ENCODE results near the gene RHEX. TPM values are rescaled to one million over a fixed set of nuclear protein-coding genes. Genes with fewer than 3 reads are reported as not detected.

The RHEX gene
- total RNA-seq, 1 donor from 2014 or later = 0.41 TPM

GRCh38 chr1:206082831-206083695 lies 30.1 kb downstream of the RHEX start:
- no peak for DNase-seq (ENCODE audit: low spot score in 2 of 2)
- FAIRE-seq = no peak

DNA sequence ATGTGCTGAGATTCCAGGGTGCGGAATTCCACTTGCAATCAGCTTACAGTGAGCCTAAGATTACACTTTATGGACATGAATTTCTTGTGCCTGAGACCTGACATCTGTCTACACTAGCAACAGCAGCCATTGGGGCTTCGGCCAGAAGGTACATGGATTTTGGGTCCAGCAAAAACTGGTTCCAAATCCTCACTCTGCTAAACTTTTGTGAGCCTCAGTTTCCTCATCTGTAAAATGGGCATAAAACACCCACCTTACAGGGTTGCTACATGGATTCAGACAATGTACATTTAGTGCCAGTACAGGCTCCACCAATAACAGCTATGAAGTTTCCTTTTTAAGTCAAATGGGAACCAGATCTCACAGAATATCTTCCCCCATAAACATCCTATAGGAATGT lies 30.8 kb downstream of the RHEX start:
- FAIRE-seq = no peak

GRCh38 chr1:206087091-206087490 lies 34.1 kb downstream of the RHEX start:
- no peak for DNase-seq (ENCODE audit: low spot score in 2 of 2)
- FAIRE-seq = no peak

More for the DNA sequence above, 30.8 kb downstream of the RHEX start:
- DNase-seq (ENCODE audit: low spot score in 2 of 2) = no peak

DNA sequence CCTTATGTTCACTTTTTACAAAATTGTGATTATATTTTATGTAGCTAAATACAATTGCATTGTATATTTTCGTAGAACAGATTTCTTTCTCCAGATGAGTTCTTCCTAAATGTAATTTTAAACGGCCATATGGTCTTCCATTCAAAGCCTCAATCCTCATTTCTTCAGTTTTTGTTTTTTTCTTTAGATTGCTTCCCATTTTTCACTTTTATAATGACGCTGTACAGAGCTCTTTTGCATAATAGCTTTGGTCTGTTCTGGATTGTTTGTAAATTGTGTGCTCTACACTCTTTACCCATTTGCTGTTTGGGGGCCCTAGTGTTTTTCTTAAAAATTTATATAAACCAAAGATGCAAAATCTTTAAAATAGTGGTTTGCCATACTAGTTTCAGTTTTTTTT lies 36.4 kb downstream of the RHEX start:
- DNase-seq (ENCODE audit: low spot score in 2 of 2) (no peak), FAIRE-seq (no peak)

DNA sequence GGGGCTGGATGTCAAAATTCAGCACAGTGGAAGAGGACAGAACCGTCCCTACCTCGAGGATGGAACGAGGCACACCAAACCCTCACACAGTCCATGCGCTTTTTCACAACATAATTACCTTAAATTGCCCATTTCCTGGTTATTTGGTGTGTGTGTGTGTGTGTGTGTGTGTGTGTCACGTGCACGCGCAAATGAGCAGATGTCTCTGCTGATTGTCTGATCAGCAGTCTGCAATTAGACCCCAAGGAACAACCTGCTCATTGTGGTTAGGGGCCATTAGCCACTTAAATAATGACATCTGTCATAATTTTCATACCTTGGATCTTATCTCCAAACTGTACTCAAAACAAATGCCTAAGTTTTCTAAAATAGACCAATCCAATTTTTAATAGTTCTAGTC lies 41.1 kb downstream of the RHEX start:
- no peak for DNase-seq (ENCODE audit: low spot score in 2 of 2)

GRCh38 chr1:206097381-206097780 lies 44.4 kb downstream of the RHEX start:
- DNase-seq (ENCODE audit: low spot score in 2 of 2) (no peak), FAIRE-seq (no peak)

More for the DNA sequence above, 41.1 kb downstream of the RHEX start:
- FAIRE-seq = no peak

- DNase-seq (ENCODE audit: low spot score in 2 of 2) (no peak), FAIRE-seq (no peak)
These were observed 45.4 kb downstream of the RHEX start for GRCh38 chr1:206098242-206098919.

DNA sequence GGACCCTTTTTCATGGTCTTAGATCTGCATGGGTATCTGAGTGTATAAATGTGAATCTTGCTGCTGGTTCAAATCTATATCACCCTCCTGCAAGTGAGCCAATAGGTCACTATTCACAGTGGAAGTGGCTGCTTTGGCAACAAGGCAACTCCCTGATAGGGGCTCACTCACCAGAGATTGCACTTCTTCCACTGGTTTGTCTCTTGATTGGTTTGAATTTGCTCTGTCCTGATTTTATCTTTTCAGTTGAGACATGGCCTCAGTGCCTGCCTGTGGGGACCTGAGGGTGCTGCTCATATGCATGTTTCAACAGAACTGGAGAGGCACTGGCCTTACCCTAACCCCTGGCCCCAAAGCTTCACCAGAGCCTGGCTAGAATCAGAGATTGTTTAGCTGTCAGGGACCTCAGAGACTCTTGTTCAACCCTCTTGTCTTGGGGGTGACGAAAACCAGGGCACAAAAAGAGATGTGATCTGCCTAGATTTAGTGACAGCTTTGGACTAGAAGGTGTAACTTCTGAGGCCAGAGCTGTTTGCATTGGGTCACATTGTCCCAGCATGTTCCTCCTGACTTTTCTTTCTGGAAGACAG lies 47.3 kb downstream of the RHEX start:
- no peak for FAIRE-seq
- DNase-seq (ENCODE audit: low spot score in 2 of 2) = no peak

DNA sequence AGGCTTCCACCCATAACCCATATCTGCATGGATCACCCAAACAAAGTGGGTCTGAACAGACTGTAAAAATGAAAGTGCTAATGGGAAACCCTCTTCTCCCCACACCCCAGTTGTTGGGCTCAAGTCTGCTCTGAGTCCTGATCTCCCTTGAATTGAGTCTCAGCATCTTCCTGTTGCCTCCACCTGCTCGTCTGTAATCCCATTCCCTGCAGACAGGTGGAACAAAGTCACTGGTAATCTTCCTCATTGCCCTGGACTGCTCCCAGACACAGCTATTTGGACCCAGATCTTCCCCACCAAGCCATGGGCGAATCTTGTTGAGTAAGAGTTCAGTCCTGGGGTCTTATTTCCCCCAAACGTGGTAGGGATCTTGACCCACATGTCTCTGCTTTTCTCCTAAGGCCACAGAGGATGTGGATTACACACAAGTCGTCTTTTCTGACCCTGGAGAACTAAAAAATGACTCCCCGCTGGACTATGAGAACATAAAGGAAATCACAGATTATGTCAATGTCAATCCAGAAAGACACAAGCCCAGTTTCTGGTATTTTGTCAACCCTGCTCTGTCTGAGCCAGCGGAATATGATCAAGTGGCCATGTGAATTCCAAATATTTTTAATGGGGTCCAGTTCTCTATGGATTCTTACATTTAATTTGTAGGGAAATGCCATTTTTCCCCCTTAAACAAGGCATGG lies 48.5 kb downstream of the RHEX start:
- FAIRE-seq (no peak), DNase-seq (ENCODE audit: low spot score in 2 of 2) (no peak)

DNA sequence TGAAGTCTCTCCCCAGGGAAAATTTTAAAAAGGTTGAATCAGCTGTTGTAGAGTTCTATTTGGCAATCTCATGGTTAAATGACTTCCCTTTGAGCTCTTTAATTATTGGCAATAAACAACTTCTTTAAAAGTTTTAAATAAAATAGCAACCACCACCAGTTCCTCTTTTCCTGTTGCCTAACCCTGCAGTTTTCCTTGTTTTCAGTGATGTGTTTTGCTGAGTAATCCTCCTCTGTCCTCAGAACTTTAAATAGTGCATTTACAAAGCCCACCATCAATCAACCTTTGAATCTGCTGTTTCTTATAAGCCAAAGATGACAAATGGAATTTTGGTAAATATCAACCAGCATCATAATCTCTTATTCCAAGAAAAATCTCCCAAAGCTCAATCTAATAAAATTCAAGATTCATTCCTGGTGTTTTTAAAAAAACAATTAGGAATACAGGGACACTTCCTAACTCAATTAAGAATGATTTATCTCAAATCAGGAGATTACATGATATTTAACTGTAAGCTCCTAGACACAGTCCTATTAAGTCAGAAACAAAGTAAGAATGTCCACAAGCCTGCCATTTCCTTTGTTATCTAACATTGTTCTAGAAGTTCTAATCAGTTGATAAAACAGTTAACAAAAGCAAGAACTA lies 49.4 kb downstream of the RHEX start:
- no peak for DNase-seq (ENCODE audit: low spot score in 2 of 2)
- FAIRE-seq = no peak

DNA sequence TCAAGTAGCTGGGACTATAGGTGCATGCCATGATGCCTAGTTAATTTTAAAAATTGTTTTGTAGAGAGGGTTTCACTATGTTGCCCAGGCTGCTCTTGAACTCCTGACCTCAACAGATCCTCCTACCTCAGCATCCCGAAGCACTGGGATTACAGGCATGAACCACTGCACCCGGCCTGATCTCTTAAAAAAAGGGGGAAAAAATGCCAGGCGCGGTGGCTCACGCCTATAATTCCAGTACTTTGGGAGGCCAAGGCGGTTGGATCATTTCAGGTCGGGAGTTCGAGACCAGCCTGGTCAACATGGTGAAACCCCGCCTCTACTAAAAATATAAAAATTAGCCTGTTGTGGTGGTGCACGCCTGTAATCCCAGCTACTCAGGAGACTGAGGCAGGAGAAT lies 51.0 kb downstream of the RHEX start:
- DNase-seq (ENCODE audit: low spot score in 2 of 2) (no peak), FAIRE-seq (no peak)

GRCh38 chr1:206105464-206105995 lies 52.6 kb downstream of the RHEX start:
- no peak for FAIRE-seq

GRCh38 chr1:206106328-206107167 lies 53.6 kb downstream of the RHEX start:
- FAIRE-seq (no peak), DNase-seq (ENCODE audit: low spot score in 2 of 2) (peak; percentile 74 to 82)

More at GRCh38 chr1:206105464-206105995, 52.6 kb downstream of the RHEX start:
- no peak for DNase-seq (ENCODE audit: low spot score in 2 of 2)

DNA sequence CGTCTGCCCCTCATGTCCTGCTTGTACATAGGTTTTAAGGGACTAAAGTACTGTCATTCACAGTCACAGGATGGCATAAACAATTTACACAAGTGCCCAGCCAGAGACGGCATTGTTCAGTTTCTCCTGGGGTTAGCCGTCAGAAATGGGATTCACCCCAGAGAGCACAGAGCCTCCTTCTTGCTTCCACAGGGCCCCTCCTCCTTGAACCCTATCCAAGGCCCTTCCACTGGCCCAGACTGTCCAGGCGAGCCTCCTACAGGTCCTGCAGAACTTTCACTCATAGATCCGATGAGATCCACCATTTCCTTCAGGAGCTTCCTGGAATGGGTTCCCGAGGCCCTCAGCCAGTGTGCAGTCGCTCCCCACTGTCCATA lies 54.2 kb downstream of the RHEX start:
- DNase-seq (ENCODE audit: low spot score in 2 of 2) (no peak), FAIRE-seq (no peak)

DNA sequence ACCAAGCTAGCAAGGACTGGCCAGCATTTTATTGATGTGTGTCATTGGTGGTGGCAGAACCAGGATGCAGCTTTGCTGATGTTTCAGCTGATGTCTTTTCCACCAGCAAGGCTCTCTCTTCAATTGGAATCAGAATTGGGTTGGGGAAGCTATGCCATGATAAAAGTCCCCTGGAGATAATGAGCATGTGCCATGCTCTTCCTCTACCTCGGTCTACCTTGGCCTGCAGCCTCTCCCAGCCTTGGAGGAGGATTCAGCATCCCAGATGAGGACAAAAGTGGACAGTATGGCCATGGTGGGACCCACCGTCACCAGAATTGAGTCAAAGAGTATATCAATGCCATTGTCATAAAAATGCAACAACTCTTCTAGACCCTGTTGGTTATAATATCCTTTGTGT lies 55.7 kb downstream of the RHEX start:
- no peak for DNase-seq (ENCODE audit: low spot score in 2 of 2)
- FAIRE-seq = no peak

DNA sequence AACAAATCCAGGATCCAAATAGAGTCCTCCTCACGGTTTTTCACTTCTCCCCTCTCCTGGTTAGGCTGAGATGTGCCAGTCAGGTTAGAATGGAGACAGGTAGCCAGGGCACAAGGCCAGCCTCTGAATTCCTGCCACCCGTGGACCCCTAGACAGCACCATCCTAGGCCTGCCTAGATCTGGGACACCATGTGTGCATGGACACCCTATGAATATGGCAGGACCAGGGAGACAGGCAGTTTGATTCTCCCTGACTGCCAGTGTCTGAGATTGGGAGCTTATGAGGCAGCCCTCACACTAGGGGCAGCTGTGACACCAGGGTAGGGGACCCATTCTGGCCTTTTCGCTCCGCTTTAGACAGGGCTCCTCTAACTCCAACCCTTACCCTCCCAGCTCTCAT lies 56.7 kb downstream of the RHEX start:
- FAIRE-seq (no peak), DNase-seq (ENCODE audit: low spot score in 2 of 2) (no peak)

DNA sequence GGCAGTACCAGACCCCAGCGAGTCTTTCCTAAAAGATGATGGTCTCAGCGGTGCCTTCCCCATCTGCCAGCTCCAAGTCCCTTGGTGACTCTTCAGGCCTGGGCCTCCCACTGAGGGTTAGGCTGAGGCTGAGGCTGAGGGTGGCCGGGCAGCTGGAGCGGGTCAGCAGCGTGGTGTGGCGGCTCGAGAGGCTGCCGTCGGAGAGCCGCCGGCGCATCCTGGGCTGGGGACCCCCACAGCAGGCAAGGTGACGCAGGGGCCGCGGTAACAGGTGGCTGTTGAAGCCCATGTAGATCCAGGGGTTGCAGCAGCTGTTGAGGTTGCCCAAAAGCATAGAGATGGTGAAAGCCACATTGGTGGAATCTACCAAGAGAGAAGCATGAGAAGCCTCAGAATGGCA lies 57.2 kb downstream of the RHEX start:
- FAIRE-seq (no peak), DNase-seq (ENCODE audit: low spot score in 2 of 2) (no peak)

DNA sequence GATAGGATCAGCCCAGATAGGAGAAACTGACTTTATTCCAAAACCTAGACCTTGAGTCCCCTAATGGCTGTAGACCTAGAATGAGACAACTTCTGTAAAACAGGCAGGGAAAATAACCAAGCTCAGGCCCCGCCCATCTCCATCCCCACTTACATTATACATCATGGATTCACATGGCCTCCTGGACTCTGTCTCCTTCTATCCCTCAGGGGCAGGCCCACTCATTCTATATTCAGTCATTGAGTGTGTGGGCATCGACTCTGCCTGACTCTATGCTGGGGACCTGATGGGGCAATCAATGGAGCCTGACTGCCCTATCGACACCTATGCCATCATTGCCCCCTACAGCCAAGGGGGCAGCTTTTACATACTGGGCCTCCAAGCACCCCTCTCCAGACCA lies 57.8 kb downstream of the RHEX start:
- DNase-seq (ENCODE audit: low spot score in 2 of 2) (no peak), FAIRE-seq (no peak)

DNA sequence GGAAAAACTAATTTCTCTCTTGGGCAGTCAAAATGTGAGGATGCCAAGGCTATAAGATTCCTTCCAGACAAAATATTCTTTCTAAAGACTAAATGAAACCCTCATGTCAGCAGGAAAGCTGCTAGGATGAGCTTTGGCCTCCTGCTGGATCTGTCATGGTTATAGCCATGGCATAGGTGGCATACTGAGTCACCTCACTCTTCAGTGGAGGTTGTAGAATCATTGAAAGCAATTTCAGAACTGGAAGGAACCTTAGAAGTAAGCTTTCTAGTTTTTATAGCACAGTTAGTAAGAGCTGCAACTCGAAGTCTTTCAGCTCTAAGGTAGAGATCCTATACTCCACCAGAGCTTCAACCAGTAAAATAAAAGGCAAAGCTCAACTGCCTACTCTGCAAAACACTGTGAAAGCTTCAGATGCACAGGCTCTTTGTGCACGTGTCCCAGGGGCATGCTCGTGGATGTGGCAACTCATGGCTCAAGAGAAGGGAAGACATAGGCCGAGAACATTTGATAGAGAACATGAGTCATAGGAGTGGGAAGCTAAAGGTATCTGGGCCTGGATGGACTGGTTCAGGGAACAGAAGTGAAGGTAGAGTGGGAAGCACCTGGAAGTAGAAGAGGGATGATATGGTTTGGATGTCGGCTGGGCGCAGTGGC lies 58.4 kb downstream of the RHEX start:
- DNase-seq (ENCODE audit: low spot score in 2 of 2) (no peak), FAIRE-seq (no peak)

Measured in frontal cortex (tissue), 4 donors.